Brain microvascular endothelial cell (primary cell): ENCODE data around the gene SAC3D1.

Source experiments
- DNase-seq: peaks from one replicate; pipeline ENCODE4 v3.0.0-alpha.2; 2020
- H3K27ac ChIP-seq: fragments of 250-450 bp; sonication (Bioruptor Pico); 2 replicates; pipeline ENCODE4 v1.5.1; 2020; ENCODE audit warnings: mild to moderate bottlenecking, moderate library complexity
- H3K27me3 ChIP-seq: fragments of 250-450 bp; sonication (Bioruptor Pico); replicated peaks from 2 replicates; pipeline ENCODE4 v1.5.1; 2020; ENCODE audit warnings: mild to moderate bottlenecking
- H3K36me3 ChIP-seq: fragments of 250-450 bp; sonication (Bioruptor Pico); replicated peaks from 2 replicates; pipeline ENCODE4 v1.5.1; 2020; ENCODE audit warnings: mild to moderate bottlenecking
- H3K4me3 ChIP-seq: 2 replicates; pipeline ENCODE4 v1.5.1; 2011; ENCODE audit warnings: low read depth, mild to moderate bottlenecking, control low read depth, low read length, moderate library complexity
- in situ Hi-C: cut with HindIII; loops from 2 replicates; pipeline ENCODE4 v1.10.0; 2017; ENCODE audit warnings: low sequenced_read_pairs, low pct_ligation_motif_present
- TF ChIP-seq, protein P1 (sequence below): IDR thresholded peaks from 2 replicates; pipeline ENCODE4 v1.5.1; 2011; ENCODE audit warnings: low read depth, mild to moderate bottlenecking, moderate library complexity, low read length, control low read depth, inconsistent platforms; ENCODE audit errors: missing control alignments

SAC3D1 gene

DNA sequence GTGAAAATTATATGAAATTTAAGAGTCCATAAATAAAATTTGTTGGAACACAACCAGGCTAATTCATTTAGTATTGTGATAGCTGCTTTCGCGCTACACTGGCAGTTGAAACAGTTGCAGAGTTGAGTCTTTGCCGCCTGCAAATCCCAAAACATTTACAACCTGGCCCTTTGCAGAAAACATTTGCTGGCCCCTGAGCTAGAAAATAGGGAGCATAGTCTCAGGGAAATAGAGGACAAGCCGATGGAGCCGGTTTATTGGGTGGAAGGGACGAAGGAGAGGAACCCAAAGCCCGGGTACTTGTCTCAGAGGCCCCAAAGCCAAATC is 527 bp upstream of the SAC3D1 start:
- H3K4me3 ChIP-seq: peak overlapping the region; percentile 67
- DNase-seq: no peak
- H3K27me3 ChIP-seq: no peaks in the 10 kb centered on the region
- H3K27ac ChIP-seq: peak overlapping the region; percentile 66
- TF ChIP-seq, protein P1, sequence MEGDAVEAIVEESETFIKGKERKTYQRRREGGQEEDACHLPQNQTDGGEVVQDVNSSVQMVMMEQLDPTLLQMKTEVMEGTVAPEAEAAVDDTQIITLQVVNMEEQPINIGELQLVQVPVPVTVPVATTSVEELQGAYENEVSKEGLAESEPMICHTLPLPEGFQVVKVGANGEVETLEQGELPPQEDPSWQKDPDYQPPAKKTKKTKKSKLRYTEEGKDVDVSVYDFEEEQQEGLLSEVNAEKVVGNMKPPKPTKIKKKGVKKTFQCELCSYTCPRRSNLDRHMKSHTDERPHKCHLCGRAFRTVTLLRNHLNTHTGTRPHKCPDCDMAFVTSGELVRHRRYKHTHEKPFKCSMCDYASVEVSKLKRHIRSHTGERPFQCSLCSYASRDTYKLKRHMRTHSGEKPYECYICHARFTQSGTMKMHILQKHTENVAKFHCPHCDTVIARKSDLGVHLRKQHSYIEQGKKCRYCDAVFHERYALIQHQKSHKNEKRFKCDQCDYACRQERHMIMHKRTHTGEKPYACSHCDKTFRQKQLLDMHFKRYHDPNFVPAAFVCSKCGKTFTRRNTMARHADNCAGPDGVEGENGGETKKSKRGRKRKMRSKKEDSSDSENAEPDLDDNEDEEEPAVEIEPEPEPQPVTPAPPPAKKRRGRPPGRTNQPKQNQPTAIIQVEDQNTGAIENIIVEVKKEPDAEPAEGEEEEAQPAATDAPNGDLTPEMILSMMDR: no peak
- in situ Hi-C loops: no loop called here
- H3K36me3 ChIP-seq: peaks cover 6% of the 10 kb centered on the region

DNA sequence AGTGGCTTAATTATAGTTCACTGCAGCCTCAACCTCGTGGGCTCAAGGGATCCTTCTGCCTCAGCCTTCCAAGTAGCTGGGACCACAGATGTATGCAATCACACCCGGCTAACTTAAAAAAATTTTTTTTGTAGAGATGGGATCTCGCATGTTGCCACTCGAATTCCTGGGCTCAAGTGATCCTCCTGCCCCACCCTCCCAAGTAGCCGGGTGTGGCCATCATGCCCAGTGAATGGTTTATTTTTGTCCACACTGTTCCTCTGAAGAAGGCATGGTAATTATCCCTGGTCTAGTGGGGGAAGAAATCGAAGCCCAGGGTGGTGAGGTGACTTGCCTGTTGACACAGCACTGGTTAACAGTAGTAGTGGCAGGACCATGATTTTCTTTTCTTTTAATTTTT is 1.9 kb downstream of the SAC3D1 start:
- Histone ChIP-seq H3K36me3 (peaks cover 6% of the 10 kb centered on the region), H3K27me3 (no peaks in the 10 kb centered on the region), H3K27ac (no peak overlapping the region), H3K4me3 (no peak overlapping the region)
- TF ChIP-seq, protein P1: no peak
- DNase-seq: no peak
- in situ Hi-C loops: no loop called here

DNA sequence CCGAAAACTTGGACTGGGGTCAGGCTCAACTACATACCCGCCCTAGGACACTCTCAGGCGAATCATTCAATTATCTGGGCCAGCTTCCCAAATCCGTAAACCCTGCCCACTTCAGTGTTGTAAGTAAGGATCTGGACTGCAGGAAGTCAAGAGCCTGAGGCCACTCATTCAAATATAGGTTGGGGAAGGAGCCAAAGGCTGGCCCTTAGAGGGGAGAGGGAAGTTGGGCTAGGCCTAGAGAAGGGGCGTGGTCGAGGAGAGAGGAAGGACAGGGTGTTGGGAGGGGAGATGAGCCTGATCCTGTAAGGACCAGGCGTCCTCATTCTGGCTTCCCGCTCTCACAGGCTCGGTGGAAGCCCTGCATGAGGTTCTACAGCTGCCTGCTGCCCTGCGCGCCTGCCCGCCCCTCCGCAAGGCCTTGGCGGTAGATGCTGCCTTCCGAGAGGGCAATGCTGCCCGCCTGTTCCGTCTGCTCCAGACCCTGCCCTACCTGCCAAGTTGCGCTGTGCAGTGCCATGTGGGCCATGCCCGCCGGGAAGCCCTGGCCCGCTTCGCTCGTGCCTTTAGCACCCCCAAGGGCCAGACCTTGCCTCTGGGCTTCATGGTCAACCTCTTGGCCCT is 3.0 kb downstream of the SAC3D1 start:
- TF ChIP-seq, protein P1: no peak
- DNase-seq: no peak
- Histone ChIP-seq H3K4me3 (no peak overlapping the region), H3K36me3 (peaks cover 3% of the 10 kb centered on the region), H3K27me3 (no peaks in the 10 kb centered on the region), H3K27ac (no peak overlapping the region)
- in situ Hi-C loops: no loop called here

DNA sequence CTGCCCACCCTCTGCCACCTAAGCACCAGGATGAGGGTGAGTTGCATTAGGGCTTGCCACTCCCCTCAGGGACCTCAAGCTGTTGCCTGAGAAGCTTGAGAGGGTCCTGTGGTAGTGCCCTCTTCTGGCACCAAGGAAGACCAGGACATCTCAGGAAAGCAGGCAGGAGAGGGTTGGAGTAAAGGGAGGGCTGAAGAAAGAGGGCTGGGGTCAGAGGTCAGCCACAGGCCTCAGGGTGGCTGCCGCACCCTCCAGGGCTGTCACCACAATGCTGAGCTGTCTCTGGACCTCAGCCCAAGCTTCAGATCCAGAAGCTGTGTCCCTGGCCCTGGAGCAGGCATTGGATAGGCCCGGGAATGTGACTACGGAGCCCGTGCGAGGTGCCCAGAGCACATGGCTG is 4.1 kb downstream of the SAC3D1 start:
- Histone ChIP-seq H3K36me3 (peaks cover 3% of the 10 kb centered on the region), H3K4me3 (no peak overlapping the region), H3K27me3 (no peaks in the 10 kb centered on the region), H3K27ac (no peak overlapping the region)
- no peak for DNase-seq
- in situ Hi-C loops: no loop called here
- TF ChIP-seq, protein P1: no peak

DNA sequence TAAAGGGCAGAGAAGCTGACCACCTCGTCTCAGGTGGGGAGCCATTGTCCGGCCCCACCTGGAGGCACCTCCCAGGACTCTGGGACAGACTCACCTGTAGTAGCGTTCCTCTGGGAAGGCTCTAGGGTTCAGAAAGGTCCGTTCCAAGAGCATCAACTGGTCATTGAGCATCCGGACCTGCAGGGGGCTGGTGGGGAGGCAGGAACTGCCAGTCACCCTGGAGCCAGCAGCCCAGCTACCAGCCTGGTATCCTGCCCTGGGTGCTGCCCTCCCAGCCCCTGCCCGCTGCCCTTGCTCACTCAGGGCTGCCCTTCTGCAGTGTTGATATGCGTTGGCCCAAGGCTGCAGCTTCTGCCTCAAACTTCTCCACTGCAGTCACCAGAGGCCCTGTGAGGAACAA is 4.7 kb downstream of the SAC3D1 start:
- in situ Hi-C loops: no loop called here
- TF ChIP-seq, protein P1: no peak
- Histone ChIP-seq H3K27ac (no peak overlapping the region), H3K36me3 (peaks cover 3% of the 10 kb centered on the region), H3K27me3 (no peaks in the 10 kb centered on the region), H3K4me3 (no peak overlapping the region)
- DNase-seq: no peak

DNA sequence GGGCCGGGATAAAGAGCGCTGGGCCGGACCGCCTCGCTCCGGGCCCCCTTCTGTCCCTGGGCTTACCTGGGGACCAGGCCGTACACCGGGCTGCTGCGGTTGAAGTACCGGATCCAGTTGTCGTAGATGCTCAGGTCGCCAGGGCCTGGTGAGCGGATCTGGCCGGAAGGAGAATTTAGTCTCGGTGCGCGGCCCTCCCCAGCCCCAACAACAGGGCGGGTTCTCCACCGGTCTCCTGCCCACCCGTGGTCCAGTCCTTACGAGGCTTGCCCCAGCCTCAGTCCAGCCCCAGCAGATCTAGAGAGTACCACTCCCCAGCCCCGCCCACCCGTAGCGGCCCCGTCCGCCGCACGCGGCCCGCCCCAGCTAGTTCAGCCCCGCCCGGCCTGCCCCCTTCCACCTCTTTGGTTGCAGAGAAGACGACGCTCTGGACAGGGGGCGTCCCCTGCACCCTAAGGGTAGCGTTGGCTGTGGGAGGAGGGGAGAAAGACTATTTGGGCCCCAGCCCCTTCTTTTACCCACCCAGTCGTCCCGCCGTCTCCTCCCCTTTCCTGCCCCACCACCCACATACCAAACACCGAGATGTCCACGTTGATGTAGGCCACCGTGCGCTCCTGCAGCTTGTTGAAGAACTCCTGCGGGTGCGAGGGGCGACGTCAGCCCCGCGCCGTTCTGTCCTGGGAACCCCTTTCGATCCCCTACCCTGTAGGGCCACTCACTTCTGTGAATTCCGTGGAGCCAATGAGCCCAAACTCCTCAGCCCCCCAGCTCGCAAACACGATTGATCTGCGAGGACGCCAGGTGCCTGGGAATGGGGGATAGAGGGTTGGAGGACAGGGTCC is 6.8 kb downstream of the SAC3D1 start:
- TF ChIP-seq, protein P1: no peak
- in situ Hi-C loops: no loop called here
- peaks cover 3% of the 10 kb centered on the region for H3K36me3 ChIP-seq
- no peak for DNase-seq
- no peaks in the 10 kb centered on the region for H3K27me3 ChIP-seq
- peak overlapping the region; percentile 55 for H3K4me3 ChIP-seq
- no peak overlapping the region for H3K27ac ChIP-seq
